Measurements from ENCODE around the gene NCKAP5. TPM values are rescaled to one million over a fixed set of nuclear protein-coding genes. Genes with fewer than 3 reads are reported as not detected.

Gene NCKAP5
- total RNA-seq, 5 donors from 2014 or later (not counting 1 experiment from before 2014, with no cell fraction given), result 0.06 TPM; not detected in 4

- ATAC-seq (replicated peaks in 1 of 4) (no peak), DNase-seq (no peak)
- Mint-ChIP-seq H3K4me1 (no peaks in the 10 kb centered on the region), H3K36me3 (no peaks in the 10 kb centered on the region), H3K27ac (no peak overlapping the region), H3K4me3 (no peak overlapping the region), H3K9me3 (peaks cover 5 to 8% (median 7%) of the 10 kb centered on the region in 3 donors), H3K27me3 (no peaks in the 10 kb centered on the region)
- H3K27ac ChIP-seq (ENCODE audit: low read length), result no peak overlapping the region
- no peaks in the 10 kb centered on the region for H3K4me1 ChIP-seq (ENCODE audit: control insufficient read depth in 1 of 2, extremely low read depth in 1 of 2, insufficient read depth in 2 of 2, low read length in 2 of 2)
- no peaks in the 10 kb centered on the region for H3K27me3 ChIP-seq (replicated peaks in 1 of 2; ENCODE audit: control insufficient read depth in 2 of 2, extremely low read depth in 1 of 2, insufficient read depth in 2 of 2, low read length in 1 of 2)
- no CpG with 5 or more reads among the region's 2 CpGs for WGBS (ENCODE audit: insufficient coverage)
- ChIA-PET POLR2A (no interaction called here), CTCF (no interaction called here)
- H3K4me3 ChIP-seq (ENCODE audit: control insufficient read depth in 1 of 2, extremely low read depth in 1 of 2, low read length in 1 of 2), result no peak overlapping the region
- H3K36me3 ChIP-seq (ENCODE audit: control insufficient read depth in 2 of 2, extremely low read depth in 1 of 2, insufficient read depth in 1 of 2, low read length in 1 of 2), result no peaks in the 10 kb centered on the region
- H3K9me3 ChIP-seq, result no peaks in the 10 kb centered on the region
Observed at GRCh38 chr2:133078667-133079411, 489.4 kb downstream of the NCKAP5 start.

GRCh38 chr2:133077269-133077822, 490.9 kb downstream of the NCKAP5 start:
- H3K27me3 Mint-ChIP-seq, result no peaks in the 10 kb centered on the region
- Histone ChIP-seq H3K27ac (ENCODE audit: low read length) (no peak overlapping the region), H3K27me3 (replicated peaks in 1 of 2; ENCODE audit: control insufficient read depth in 2 of 2, extremely low read depth in 1 of 2, insufficient read depth in 2 of 2, low read length in 1 of 2) (no peaks in the 10 kb centered on the region), H3K36me3 (ENCODE audit: control insufficient read depth in 2 of 2, extremely low read depth in 1 of 2, insufficient read depth in 1 of 2, low read length in 1 of 2) (no peaks in the 10 kb centered on the region), H3K9me3 (no peaks in the 10 kb centered on the region), H3K4me3 (ENCODE audit: control insufficient read depth in 1 of 2, extremely low read depth in 1 of 2, low read length in 1 of 2) (no peak overlapping the region), H3K4me1 (ENCODE audit: control insufficient read depth in 1 of 2, extremely low read depth in 1 of 2, insufficient read depth in 2 of 2, low read length in 2 of 2) (no peaks in the 10 kb centered on the region)
- no peak overlapping the region for H3K4me3 Mint-ChIP-seq
- DNase-seq, result no peak
- 72% methylated on average over 4 of the region's 7 CpGs for WGBS (ENCODE audit: insufficient coverage)
- POLR2A ChIA-PET, result no interaction called here
- CTCF ChIA-PET, result no interaction called here
- no peak overlapping the region for H3K27ac Mint-ChIP-seq
- no peak for ATAC-seq (replicated peaks in 1 of 4)
- H3K4me1 Mint-ChIP-seq, result no peaks in the 10 kb centered on the region
- H3K9me3 Mint-ChIP-seq, result peaks cover 4 to 8% (median 4%) of the 10 kb centered on the region in 3 donors
- H3K36me3 Mint-ChIP-seq, result no peaks in the 10 kb centered on the region

- peaks cover 2 to 8% (median 4%) of the 10 kb centered on the region in 3 donors for H3K9me3 Mint-ChIP-seq
- ChIA-PET CTCF (no interaction called here), POLR2A (interaction anchor here in 1 of 2 donors (0.7 kb wide), 1 partner anchor 63 kb away, joined by 3 read pairs; no protein-coding TSS in a partner anchor)
- no peaks in the 10 kb centered on the region for H3K9me3 ChIP-seq
- H3K27me3 Mint-ChIP-seq, result no peaks in the 10 kb centered on the region
- H3K4me1 Mint-ChIP-seq, result no peaks in the 10 kb centered on the region
- H3K27ac Mint-ChIP-seq, result no peak overlapping the region
- no peaks in the 10 kb centered on the region for H3K36me3 ChIP-seq (ENCODE audit: control insufficient read depth in 2 of 2, extremely low read depth in 1 of 2, insufficient read depth in 1 of 2, low read length in 1 of 2)
- WGBS (ENCODE audit: insufficient coverage), result 55% methylated on average over 1 of the region's 5 CpGs
- no peaks in the 10 kb centered on the region for H3K36me3 Mint-ChIP-seq
- H3K4me1 ChIP-seq (ENCODE audit: control insufficient read depth in 1 of 2, extremely low read depth in 1 of 2, insufficient read depth in 2 of 2, low read length in 2 of 2), result no peaks in the 10 kb centered on the region
- no peak overlapping the region for H3K4me3 ChIP-seq (ENCODE audit: control insufficient read depth in 1 of 2, extremely low read depth in 1 of 2, low read length in 1 of 2)
- no peak for ATAC-seq (replicated peaks in 1 of 4)
- H3K27me3 ChIP-seq (replicated peaks in 1 of 2; ENCODE audit: control insufficient read depth in 2 of 2, extremely low read depth in 1 of 2, insufficient read depth in 2 of 2, low read length in 1 of 2), result no peaks in the 10 kb centered on the region
- no peak overlapping the region for H3K27ac ChIP-seq (ENCODE audit: low read length)
- H3K4me3 Mint-ChIP-seq, result no peak overlapping the region
- DNase-seq, result no peak
Observed at GRCh38 chr2:133072837-133073694, 495.2 kb downstream of the NCKAP5 start.

- Mint-ChIP-seq H3K9me3 (peaks cover 2 to 9% (median 6%) of the 10 kb centered on the region in 3 donors), H3K27ac (no peak overlapping the region), H3K27me3 (no peaks in the 10 kb centered on the region), H3K36me3 (no peaks in the 10 kb centered on the region), H3K4me1 (no peaks in the 10 kb centered on the region), H3K4me3 (no peak overlapping the region)
- Histone ChIP-seq H3K9me3 (no peaks in the 10 kb centered on the region), H3K4me1 (ENCODE audit: control insufficient read depth in 1 of 2, extremely low read depth in 1 of 2, insufficient read depth in 2 of 2, low read length in 2 of 2) (no peaks in the 10 kb centered on the region), H3K4me3 (ENCODE audit: control insufficient read depth in 1 of 2, extremely low read depth in 1 of 2, low read length in 1 of 2) (no peak overlapping the region), H3K27me3 (replicated peaks in 1 of 2; ENCODE audit: control insufficient read depth in 2 of 2, extremely low read depth in 1 of 2, insufficient read depth in 2 of 2, low read length in 1 of 2) (no peaks in the 10 kb centered on the region), H3K27ac (ENCODE audit: low read length) (no peak overlapping the region), H3K36me3 (ENCODE audit: control insufficient read depth in 2 of 2, extremely low read depth in 1 of 2, insufficient read depth in 1 of 2, low read length in 1 of 2) (no peaks in the 10 kb centered on the region)
- no peak for ATAC-seq (replicated peaks in 1 of 4)
- ChIA-PET POLR2A (no interaction called here), CTCF (no interaction called here)
- DNase-seq, result no peak
- no CpG with 5 or more reads among the region's 4 CpGs for WGBS (ENCODE audit: insufficient coverage)
Observed at GRCh38 chr2:133063775-133064174, 504.5 kb downstream of the NCKAP5 start.

GRCh38 chr2:133062931-133063665, 505.2 kb downstream of the NCKAP5 start:
- Histone ChIP-seq H3K27me3 (replicated peaks in 1 of 2; ENCODE audit: control insufficient read depth in 2 of 2, extremely low read depth in 1 of 2, insufficient read depth in 2 of 2, low read length in 1 of 2) (no peaks in the 10 kb centered on the region), H3K9me3 (no peaks in the 10 kb centered on the region), H3K4me1 (ENCODE audit: control insufficient read depth in 1 of 2, extremely low read depth in 1 of 2, insufficient read depth in 2 of 2, low read length in 2 of 2) (no peaks in the 10 kb centered on the region), H3K27ac (ENCODE audit: low read length) (no peak overlapping the region), H3K36me3 (ENCODE audit: control insufficient read depth in 2 of 2, extremely low read depth in 1 of 2, insufficient read depth in 1 of 2, low read length in 1 of 2) (no peaks in the 10 kb centered on the region), H3K4me3 (ENCODE audit: control insufficient read depth in 1 of 2, extremely low read depth in 1 of 2, low read length in 1 of 2) (no peak overlapping the region)
- ChIA-PET CTCF (no interaction called here), POLR2A (no interaction called here)
- Mint-ChIP-seq H3K4me1 (no peaks in the 10 kb centered on the region), H3K9me3 (peaks cover 2 to 13% (median 6%) of the 10 kb centered on the region in 3 donors), H3K27me3 (no peaks in the 10 kb centered on the region), H3K36me3 (no peaks in the 10 kb centered on the region), H3K4me3 (no peak overlapping the region), H3K27ac (no peak overlapping the region)
- WGBS (ENCODE audit: insufficient coverage), result 0% methylated on average over 1 of the region's 2 CpGs
- DNase-seq, result no peak
- ATAC-seq (replicated peaks in 1 of 4), result no peak

GRCh38 chr2:133061874-133062593, 506.2 kb downstream of the NCKAP5 start:
- Histone ChIP-seq H3K9me3 (no peaks in the 10 kb centered on the region), H3K4me1 (ENCODE audit: control insufficient read depth in 1 of 2, extremely low read depth in 1 of 2, insufficient read depth in 2 of 2, low read length in 2 of 2) (no peaks in the 10 kb centered on the region), H3K36me3 (ENCODE audit: control insufficient read depth in 2 of 2, extremely low read depth in 1 of 2, insufficient read depth in 1 of 2, low read length in 1 of 2) (no peaks in the 10 kb centered on the region), H3K27ac (ENCODE audit: low read length) (no peak overlapping the region), H3K27me3 (replicated peaks in 1 of 2; ENCODE audit: control insufficient read depth in 2 of 2, extremely low read depth in 1 of 2, insufficient read depth in 2 of 2, low read length in 1 of 2) (no peaks in the 10 kb centered on the region), H3K4me3 (ENCODE audit: control insufficient read depth in 1 of 2, extremely low read depth in 1 of 2, low read length in 1 of 2) (no peak overlapping the region)
- no peak for DNase-seq
- CTCF ChIA-PET, result no interaction called here
- no peak overlapping the region for H3K27ac Mint-ChIP-seq
- H3K4me1 Mint-ChIP-seq, result no peaks in the 10 kb centered on the region
- H3K4me3 Mint-ChIP-seq, result no peak overlapping the region
- no CpG with 5 or more reads among the region's 3 CpGs for WGBS (ENCODE audit: insufficient coverage)
- POLR2A ChIA-PET, result no interaction called here
- no peak for ATAC-seq (replicated peaks in 1 of 4)
- H3K36me3 Mint-ChIP-seq, result no peaks in the 10 kb centered on the region
- H3K9me3 Mint-ChIP-seq, result peaks cover 0 to 13% (median 2%) of the 10 kb centered on the region in 3 donors
- no peaks in the 10 kb centered on the region for H3K27me3 Mint-ChIP-seq

Measured in T-cell (primary cell).